Measurements from ENCODE around the gene TGIF2LX.
"Not testable (repeated sequence)": the region's sequence is repeated elsewhere in the genome, so short reads cannot be mapped to it uniquely, and the experiment has no call there.

The TGIF2LX gene

DNA sequence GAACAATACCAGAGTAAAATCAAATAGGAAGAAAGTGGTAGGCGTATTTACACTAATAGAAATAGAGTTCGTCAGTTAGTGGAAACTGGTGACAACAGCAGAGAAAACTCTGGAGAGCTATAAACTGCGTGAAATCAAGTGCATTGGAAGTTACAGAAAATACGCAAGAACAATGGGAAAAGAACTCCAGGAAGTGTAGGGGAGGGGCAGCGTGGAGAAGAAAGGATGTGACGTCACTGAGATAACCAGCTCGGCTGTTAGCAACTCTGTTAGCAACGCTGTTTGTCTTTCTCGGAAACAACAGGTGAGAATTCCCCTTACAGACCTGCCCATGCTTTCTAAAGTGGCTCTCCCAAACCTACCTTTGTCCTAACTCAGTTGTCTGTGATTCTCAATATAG lies at the start of gene TGIF2LX:
Gene TGIF2LX, plus strand, starts transcription at position 244 of the 400 bp plus-strand sequence. CDS start 178 bp downstream, outside the sequence.
- not testable (repeated sequence) for DNase-seq (ENCODE audit: low read depth in 4 of 4, low spot score in 1 of 4)

DNA sequence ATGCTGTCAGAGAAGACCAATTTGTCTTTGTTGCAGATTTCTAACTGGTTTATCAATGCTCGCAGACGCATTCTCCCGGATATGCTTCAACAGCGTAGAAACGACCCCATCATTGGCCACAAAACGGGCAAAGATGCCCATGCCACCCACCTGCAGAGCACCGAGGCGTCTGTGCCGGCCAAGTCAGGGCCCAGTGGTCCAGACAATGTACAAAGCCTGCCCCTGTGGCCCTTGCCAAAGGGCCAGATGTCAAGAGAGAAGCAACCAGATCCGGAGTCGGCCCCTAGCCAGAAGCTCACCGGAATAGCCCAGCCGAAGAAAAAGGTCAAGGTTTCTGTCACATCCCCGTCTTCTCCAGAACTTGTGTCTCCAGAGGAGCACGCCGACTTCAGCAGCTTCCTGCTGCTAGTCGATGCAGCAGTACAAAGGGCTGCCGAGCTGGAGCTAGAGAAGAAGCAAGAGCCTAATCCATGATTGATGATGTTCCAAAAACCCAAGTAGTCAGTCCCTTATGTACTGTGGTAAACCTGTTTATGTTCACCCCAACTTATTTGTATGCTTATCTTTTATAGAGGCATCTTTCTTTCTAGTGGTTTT lies 728 bp downstream of the TGIF2LX start:
- not testable (repeated sequence) for DNase-seq (ENCODE audit: low read depth in 4 of 4, low spot score in 1 of 4)

DNA sequence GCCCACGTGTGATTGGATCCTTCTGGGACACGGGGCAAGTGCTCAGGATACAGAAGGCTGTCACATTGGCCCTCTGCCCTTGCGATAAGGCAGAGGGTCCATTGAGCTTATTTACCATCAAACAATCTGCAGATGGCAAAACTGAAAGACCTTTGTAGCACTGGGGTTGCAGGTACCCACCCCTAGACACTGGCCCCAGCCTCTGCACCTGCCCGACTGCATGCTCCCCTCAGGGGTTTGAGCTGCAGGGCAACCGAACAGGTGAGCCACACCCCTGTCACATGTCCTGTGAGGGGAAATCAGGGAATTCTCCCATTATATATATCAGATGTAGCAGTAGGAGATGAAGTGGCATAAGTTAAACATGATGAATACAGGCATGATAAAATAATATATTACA lies 21.4 kb downstream of the TGIF2LX start:
- DNase-seq (ENCODE audit: low read depth in 4 of 4, low spot score in 1 of 4): not testable (repeated sequence)

DNA sequence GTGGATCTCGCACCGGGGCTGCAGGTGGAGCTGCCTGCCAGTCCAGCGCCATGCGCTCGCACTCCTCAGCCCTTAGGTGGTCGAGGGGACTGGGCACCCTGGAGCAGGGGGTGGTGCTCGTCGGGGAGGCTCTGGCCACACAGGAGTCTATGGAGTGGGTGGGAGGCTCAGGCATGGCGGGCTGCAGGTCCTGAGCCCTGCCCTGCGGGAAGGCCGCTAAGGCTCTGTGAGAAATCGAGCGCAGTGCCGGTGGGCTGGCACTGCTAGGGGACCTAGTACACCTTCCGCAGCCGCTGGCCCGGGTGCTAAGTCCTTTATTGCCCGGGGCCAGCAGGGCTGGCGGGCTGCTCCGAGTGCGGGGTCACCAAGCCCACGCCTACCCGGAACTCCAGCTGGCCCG lies 43.9 kb downstream of the TGIF2LX start:
- not testable (repeated sequence) for DNase-seq (ENCODE audit: low read depth in 4 of 4, low spot score in 1 of 4)
